KOPT-K1 (cell line): Measurements from ENCODE around the gene RANBP1.

Experiments
- H3K27ac ChIP-seq: fragments of 200-600 bp; sonication (generic); 2 replicates; pipeline ENCODE4 v1.5.1; 2016; ENCODE audit warnings: antibody characterized with exemption, mild to moderate bottlenecking, low read depth, low read length; ENCODE audit not compliant: poor library complexity, severe bottlenecking
- H3K36me3 ChIP-seq: fragments of 200-600 bp; sonication (generic); 2 replicates; pipeline ENCODE4 v1.5.1; 2017; ENCODE audit warnings: antibody characterized with exemption, mild to moderate bottlenecking, low read length, moderate library complexity; ENCODE audit not compliant: insufficient read depth
- H3K9me3 ChIP-seq: fragments of 200-600 bp; sonication (generic); 2 replicates; pipeline ENCODE4 v1.5.1; 2017; ENCODE audit warnings: antibody characterized with exemption, low read length, mild to moderate bottlenecking; ENCODE audit not compliant: insufficient read depth, poor library complexity, severe bottlenecking

The RANBP1 gene

DNA sequence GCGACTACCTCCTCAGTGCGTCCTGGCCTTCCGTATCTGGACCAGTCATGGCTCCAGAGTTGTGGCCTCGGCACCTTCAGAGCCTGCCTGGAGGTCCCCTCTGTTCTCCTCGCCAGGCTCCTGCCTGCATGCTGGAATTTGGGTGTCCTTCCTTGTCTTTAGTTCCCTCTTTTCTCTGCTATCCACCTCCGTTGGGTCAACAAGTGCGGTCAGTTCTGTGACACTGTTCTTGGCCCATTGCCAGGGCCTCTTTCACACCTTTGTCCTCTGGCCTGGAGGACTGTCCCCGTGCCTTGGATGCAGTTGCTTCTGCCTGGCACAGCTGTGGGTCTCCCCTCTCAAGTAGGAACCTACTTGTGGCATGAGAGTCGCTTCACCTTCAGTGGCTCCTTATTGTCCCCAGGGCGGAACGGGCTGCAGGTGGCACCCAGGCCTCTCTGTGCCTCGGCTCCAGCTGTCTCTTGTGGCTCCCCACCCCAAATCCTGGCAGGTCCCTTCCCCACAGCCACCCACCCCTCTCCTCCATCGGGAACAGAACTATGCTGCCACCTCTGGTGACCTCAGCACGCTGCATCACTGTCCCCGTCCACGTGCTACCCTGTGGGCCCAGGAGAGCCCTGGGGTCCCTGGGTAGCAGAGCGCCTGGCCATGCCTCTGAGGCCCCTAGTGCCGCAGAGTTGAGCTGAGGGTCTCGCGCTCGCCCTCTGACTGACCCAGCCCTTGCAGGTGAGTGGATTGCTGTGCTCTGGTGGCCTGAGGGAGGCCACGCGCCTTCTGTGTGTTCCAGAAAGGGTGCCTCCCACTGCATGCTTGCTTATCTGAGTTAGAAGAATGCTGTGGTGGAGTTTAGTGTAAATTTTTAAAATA lies 31.1 kb upstream of the RANBP1 start:
- Histone ChIP-seq H3K36me3 (peaks cover 59% of the 10 kb centered on the region), H3K27ac (no peak overlapping the region), H3K9me3 (no peaks in the 10 kb centered on the region)

DNA sequence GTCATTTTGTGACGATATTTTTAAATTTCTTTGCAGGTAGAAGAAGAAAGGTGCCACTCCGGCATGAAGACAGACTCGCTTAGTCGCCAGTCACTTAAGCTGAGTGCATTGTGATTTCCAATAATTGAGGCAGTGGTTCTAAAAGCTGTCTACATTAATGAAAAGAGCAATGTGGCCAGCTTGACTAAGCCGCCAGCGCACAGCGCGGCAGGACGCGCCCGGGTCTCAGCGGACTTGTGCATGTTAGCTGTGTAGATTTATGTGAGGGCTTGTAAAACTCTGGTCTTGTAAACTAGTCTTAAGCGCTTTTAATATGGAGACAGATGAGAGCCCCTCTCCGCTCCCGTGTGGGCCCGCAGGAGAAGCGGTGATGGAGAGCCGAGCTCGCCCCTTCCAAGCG lies 30.3 kb upstream of the RANBP1 start:
- Histone ChIP-seq H3K27ac (no peak overlapping the region), H3K36me3 (peaks cover 68% of the 10 kb centered on the region), H3K9me3 (no peaks in the 10 kb centered on the region)

DNA sequence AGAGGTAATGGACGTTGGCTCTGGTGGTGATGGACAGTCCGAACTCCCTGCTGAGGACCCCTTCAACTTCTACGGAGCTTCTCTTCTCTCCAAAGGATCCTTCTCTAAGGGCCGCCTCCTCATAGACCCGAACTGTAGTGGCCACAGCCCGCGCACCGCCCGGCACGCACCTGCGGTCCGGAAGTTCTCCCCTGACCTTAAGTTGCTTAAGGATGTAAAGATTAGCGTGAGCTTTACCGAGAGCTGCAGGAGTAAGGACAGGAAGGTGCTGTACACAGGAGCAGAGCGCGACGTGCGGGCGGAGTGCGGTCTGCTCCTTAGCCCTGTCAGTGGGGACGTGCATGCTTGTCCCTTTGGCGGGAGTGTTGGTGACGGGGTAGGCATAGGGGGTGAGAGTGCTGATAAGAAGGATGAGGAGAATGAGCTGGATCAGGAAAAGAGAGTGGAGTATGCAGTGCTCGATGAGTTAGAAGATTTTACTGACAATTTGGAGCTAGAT lies 29.8 kb upstream of the RANBP1 start:
- Histone ChIP-seq H3K27ac (no peak overlapping the region), H3K9me3 (no peaks in the 10 kb centered on the region), H3K36me3 (peaks cover 73% of the 10 kb centered on the region)

DNA sequence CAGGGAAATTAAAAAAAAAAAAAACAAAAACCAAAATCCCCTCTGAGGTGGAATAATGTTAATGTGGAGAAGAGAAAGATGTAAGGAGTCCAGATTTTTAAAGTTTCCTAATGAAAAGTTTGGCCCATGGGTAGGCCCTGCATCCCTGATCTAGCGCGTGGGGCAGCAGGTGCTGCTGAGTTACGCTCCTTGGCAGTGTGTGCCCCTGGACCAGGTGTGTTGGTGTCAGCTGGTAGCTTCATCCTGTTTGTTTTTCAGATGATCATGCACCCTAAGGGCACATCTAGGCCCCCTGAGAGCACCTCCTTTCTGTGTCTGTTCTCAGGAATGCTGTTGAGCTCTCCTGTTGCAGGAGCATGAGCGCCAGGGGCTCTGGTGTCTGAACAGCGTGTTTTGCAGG lies 29.1 kb upstream of the RANBP1 start:
- H3K9me3 ChIP-seq, result no peaks in the 10 kb centered on the region
- peaks cover 79% of the 10 kb centered on the region for H3K36me3 ChIP-seq
- no peak overlapping the region for H3K27ac ChIP-seq

DNA sequence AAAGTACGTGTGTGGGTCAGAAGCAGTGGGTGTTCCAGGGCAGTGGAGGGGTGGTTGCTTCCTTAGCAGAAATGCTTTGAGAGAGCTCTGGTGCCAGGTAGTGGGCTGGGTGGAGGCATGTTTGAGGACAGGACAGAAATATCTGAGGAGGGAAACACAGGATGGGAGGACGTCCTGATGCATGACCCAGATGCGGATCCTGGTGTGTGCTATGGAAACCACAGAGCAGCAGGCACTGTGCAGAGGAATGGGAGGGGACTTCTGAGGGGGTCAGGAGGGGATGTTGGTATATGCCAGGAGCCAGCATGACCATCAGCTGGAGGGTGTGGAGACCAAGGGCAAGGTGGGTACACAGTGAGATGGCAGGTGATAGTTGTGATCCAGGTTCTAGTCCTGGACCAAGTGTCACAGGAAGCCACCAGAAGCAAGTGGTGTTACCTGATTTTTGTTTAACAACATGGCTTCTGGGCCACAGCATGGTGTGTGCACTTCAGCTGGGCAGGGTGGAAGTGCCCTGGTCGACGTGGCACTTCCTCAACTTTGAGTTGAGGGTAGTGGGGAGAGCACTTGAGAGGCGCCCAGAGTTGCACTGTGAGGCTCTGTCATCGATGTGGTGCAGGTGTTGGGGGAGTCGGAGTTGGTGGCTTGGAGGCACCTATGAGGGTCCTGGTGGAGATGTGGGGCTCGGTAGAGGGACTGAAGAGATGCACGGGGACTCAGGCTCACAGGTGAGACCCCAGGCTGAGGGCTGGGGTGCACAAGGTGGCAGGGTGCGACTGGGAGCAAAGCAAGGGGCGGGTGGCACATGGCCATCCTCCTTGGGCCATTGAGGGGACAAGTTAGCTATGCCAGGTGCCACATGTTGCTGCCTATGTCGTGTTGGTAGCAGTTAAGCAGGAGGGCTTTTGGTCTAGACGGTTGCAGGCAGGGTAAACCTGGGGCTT lies 28.3 kb upstream of the RANBP1 start:
- Histone ChIP-seq H3K36me3 (peaks cover 85% of the 10 kb centered on the region), H3K27ac (no peak overlapping the region), H3K9me3 (no peaks in the 10 kb centered on the region)

DNA sequence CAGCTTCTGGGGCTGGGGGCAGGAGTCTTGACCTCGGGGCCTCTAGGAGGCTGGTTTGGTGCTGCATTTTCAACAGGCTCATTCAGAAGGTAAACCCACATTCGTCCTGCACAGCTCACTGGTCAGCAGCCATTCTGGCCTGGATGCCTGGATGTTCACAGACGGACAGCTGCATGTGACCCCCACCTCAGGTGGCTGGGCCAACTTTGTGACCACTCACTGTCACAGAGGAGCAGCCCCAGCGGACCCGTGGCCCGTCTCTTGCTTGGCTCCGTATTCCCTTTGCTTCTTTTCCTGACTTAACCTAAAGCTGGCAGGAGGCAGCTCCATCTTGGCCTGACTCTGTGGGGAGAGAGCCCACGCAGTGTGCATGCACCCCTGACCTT lies 27.6 kb upstream of the RANBP1 start:
- Histone ChIP-seq H3K27ac (no peak overlapping the region), H3K36me3 (peaks cover 85% of the 10 kb centered on the region), H3K9me3 (no peaks in the 10 kb centered on the region)

DNA sequence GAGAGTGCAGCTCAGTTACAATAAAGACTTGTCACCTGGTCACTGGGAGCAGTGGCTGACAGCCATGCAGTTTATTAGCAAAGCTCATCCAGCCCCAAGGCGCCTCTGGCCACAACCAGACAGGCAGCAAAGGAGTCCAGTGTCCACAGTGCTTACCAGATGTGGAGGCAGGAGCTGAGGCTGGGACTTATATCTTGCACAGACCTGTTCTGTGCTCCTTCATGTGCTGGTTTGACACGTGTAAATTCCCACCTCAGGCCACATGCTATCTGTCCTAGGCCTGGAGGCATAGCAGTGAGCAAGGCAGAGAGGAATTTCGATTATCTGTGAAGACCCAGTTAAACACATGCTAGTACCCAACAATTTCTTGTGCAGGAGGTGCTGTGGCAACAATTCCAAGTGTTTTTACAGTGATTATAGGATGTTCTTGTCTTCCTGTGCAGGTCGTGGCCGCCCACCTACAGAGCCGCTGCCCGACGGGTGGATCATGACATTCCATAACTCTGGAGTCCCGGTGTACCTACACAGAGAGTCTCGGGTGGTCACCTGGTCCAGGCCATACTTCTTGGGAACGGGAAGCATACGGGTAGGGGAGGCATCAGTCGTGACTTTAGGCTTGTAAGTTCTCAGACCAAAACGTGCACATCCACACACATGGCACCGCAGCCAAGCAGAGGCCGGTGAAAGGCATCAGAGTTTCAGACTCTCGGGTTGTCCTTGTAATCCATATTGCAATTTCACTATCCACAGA lies 26.5 kb upstream of the RANBP1 start:
- Histone ChIP-seq H3K27ac (no peak overlapping the region), H3K36me3 (peaks cover 94% of the 10 kb centered on the region), H3K9me3 (no peaks in the 10 kb centered on the region)

DNA sequence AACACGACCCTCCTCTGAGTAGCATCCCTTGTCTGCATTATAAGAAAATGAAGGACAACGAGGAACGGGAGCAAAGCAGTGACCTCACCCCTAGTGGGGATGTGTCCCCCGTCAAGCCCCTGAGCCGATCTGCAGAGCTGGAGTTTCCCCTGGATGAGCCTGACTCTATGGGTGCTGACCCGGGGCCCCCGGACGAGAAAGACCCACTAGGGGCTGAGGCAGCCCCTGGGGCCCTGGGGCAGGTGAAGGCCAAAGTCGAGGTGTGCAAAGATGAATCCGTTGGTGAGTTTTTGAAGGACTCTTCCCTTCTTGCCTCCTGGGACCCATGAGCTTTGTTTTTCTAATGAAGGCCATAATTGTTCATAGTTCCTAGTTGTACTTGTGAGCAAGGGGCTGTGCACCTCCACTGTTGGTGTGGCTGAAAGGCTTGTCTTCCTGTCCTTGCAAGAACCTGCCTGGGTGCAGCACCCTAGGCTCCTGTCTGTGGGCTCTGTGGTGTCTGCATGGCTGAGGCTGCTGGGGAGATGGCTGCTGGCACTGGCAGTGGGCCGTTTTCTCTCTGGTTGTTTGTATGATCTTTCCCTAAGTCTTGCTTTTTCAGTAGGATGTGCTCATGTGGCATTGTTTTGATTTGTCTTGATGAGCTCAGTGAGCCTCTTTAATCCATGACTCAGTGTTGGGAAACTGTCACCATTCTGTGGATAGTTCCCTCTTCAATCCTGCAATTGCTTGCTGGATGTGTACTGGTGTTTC lies 25.8 kb upstream of the RANBP1 start:
- Histone ChIP-seq H3K36me3 (peaks cover 100% of the 10 kb centered on the region), H3K9me3 (no peaks in the 10 kb centered on the region), H3K27ac (no peak overlapping the region)

DNA sequence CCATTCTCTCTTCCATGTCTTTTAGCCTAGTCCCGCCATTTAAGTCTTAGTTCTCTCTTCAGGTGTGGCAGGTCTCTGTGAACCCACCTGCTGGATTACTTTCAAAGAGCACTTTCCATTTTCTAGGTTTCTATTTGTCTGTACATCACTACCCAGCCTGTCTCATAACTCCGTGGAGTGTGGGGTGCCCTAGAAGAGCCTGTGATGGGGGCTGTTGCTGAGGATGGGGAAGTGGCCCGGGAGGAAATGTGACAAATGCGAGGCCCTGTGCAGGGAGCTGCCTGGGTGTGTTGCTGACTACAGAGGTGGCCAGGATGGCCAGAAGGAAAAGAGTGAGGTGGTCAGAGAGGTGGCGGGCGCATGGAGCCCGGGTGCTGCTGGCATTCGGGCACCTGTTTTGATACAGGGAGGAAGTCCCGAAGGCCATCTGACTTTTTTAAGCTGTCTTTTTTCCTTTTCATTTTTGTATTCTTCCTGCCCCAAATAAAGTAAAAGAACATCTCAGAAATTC lies 25.1 kb upstream of the RANBP1 start:
- Histone ChIP-seq H3K36me3 (peaks cover 100% of the 10 kb centered on the region), H3K27ac (no peak overlapping the region), H3K9me3 (peaks cover 3% of the 10 kb centered on the region)

DNA sequence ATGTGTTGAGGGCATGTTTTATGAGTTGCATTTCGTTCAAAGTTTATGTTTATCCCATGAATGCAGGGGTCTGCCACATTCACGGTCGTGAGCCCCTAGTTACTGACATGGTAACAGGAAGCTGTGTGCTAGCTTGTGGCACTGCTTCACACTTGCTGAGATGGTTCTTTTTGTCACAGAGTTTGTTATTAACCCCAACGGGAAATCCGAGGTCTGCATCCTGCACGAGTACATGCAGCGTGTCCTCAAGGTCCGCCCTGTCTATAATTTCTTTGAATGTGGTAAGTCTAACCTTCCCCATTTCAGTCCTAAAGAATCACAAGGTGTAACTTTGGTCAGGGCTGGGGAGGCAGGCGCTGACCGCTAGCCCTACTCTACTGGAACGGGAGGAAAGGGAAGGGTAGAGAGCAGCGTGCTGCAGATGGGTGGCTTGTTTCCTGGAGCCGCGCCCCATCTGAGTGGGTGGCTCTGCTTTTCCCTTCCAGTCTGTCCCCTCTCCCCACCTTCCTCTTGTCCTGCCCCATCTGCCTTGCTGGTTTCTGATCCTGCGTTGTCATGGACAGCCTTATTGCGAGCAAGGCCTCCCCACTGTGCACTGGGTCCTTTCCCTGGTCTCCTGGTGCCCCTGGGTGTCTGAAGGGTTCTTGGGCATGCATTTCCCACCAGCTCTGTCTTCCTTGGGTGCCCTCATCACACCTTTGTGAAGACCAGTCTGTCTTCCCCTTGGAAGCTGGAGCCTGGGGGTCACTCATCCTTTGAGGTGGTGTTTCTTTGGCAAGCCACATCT lies 24.0 kb upstream of the RANBP1 start:
- H3K27ac ChIP-seq, result no peak overlapping the region
- H3K36me3 ChIP-seq, result peaks cover 100% of the 10 kb centered on the region
- peaks cover 12% of the 10 kb centered on the region for H3K9me3 ChIP-seq

DNA sequence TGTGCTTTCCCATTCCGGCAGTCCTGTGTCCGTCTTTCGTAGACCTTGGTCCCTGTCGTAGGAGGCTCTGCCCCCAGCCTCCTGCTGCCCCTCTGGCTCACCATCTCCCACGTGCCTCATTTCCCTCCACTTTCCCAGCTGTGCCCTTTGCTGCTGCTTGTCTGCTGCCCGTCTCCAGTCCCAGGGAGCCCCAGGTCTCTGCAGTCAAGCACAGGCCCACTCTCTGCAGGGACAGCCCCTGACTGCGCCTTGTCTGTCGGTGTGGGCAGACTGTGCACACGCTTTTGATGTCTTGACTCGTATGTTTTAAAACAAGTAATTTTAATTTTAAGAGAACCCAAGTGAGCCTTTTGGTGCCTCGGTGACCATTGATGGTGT lies 23.4 kb upstream of the RANBP1 start:
- Histone ChIP-seq H3K36me3 (peaks cover 100% of the 10 kb centered on the region), H3K9me3 (peaks cover 12% of the 10 kb centered on the region), H3K27ac (no peak overlapping the region)

DNA sequence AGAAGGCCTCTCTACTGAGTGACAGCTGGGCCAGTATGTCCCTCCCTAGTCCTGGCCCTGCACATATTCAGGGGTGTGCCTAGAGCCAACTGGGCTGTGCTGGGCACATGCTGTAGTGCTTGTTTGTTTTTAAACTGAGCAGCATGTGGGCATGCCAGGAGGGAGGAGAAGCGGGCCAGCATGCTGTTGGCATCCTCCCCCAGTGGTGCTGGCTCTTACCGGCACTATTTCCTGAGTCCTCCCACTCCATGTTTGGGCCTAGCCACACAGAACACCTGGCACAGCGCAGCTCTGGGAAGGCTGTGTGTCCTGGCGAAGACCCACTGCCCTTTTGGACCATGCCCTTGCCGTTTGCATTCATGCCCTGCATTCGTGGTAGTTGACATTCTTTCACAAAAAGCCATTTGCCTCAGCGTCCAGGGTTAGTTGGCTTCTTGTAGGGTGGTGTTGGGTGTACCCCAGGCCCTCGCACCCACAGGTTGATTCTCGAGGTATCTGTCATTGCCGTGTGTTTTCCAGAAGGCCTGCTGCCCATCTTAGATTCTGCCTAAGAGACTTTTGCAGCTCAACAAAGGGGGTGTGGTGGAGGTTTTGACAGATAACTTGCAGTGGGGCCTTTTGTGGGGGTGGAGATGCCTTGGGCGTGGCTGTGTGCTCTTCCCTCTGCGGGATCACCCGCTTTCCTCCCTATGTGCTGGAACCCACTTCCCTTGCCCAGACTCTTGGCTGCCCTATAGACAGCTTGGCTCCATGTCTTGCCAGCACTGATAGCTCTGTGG lies 22.3 kb upstream of the RANBP1 start:
- Histone ChIP-seq H3K27ac (no peak overlapping the region), H3K36me3 (peaks cover 100% of the 10 kb centered on the region), H3K9me3 (peaks cover 12% of the 10 kb centered on the region)
